ENCODE results near the gene ANTKMT. TPM values are rescaled to one million over a fixed set of nuclear protein-coding genes. Genes with fewer than 3 reads are reported as not detected.
"Not testable (repeated sequence)": the region's sequence is repeated elsewhere in the genome, so short reads cannot be mapped to it uniquely, and the experiment has no call there.

The ANTKMT gene
- total RNA-seq, 4 donors from 2014 or later, result 43.7 to 98.7 (median 78.6) TPM

- H3K27me3 ChIP-seq, result peaks cover 2 to 48% of the 10 kb centered on the region in 2 donors
- DNase-seq (ENCODE audit: low spot score in 2 of 2), result peak in 1 of 2 donors; percentile 55
- 12 to 14% methylated on average over 24 to 25 of the region's 25 CpGs for WGBS, 2 donors
These were observed 9.2 kb upstream of the ANTKMT start for GRCh38 chr16:711548-712320.

GRCh38 chr16:712740-713250 lies 8.2 kb upstream of the ANTKMT start:
- H3K4me3 ChIP-seq; DNase-seq (ENCODE audit: low spot score in 2 of 2); H3K9me3 ChIP-seq; H3K36me3 ChIP-seq; H3K27ac ChIP-seq: not testable (repeated sequence)
- H3K27me3 ChIP-seq, result peaks cover under 1 to 39% of the 10 kb centered on the region in 2 donors
- TF ChIP-seq CTCF (IDR thresholded peaks at IDR 0.05), result peak in 3 of 5 experiments; percentile 18 to 40 (median 31)
- H3K4me1 ChIP-seq, result peaks cover 0 to 55% (median 25%) of the 10 kb centered on the region in 4 donors
- WGBS, 2 donors, result 55 to 58% methylated on average over 13 of the region's 13 CpGs

More at GRCh38 chr16:711548-712320, 9.2 kb upstream of the ANTKMT start:
- Histone ChIP-seq H3K9me3 (no peaks in the 10 kb centered on the region), H3K4me3 (no peak overlapping the region), H3K36me3 (no peaks in the 10 kb centered on the region), H3K27ac (no peak overlapping the region), H3K4me1 (peaks cover 0 to 52% (median 19%) of the 10 kb centered on the region in 4 donors)
- TF ChIP-seq CTCF (IDR thresholded peaks at IDR 0.05) (peak; percentile 90 to 95 (median 94)), EP300 (IDR thresholded peaks at IDR 0.05) (no peak), POLR2A (IDR thresholded peaks at IDR 0.05) (no peak)

GRCh38 chr16:714079-714478 lies 6.9 kb upstream of the ANTKMT start:
- TF ChIP-seq CTCF (IDR thresholded peaks at IDR 0.05), result no peak
- TF ChIP-seq EP300 (IDR thresholded peaks at IDR 0.05), result no peak
- TF ChIP-seq POLR2A (IDR thresholded peaks at IDR 0.05), result no peak
- H3K4me3 ChIP-seq, result peak overlapping the region in 1 of 4 donors; percentile 89
- WGBS, 2 donors, result 53 to 71% methylated on average over 3 to 10 of the region's 11 CpGs

GRCh38 chr16:714558-715476 lies 6.1 kb upstream of the ANTKMT start, which contains the start of gene METRN:
METRN (plus strand) TSS chr16:715118; CDS start chr16:715290, 172 bp downstream.
- Histone ChIP-seq H3K36me3 (no peaks in the 10 kb centered on the region), H3K9me3 (no peaks in the 10 kb centered on the region), H3K27ac (peak within 1 kb of the TSS; percentile 30 to 88 (median 81)), H3K27me3 (peaks cover 0 to 18% of the 10 kb centered on the region in 2 donors), H3K4me3 (peak within 1 kb of the TSS; percentile 49 to 89 (median 66)), H3K4me1 (peaks cover 0 to 73% (median 37%) of the 10 kb centered on the region in 4 donors)
- TF ChIP-seq POLR2A (IDR thresholded peaks at IDR 0.05) (peak in 1 of 2 donors; percentile 46), CTCF (IDR thresholded peaks at IDR 0.05) (peak in 1 of 5 experiments; percentile 13), EP300 (IDR thresholded peaks at IDR 0.05) (peak in 1 of 2 donors; percentile 35)
- DNase-seq (ENCODE audit: low spot score in 2 of 2), result peak; percentile 88 to 90
- WGBS, 2 donors, result 2 to 8% methylated on average over 30 to 43 of the region's 108 CpGs

More at GRCh38 chr16:714079-714478, 6.9 kb upstream of the ANTKMT start:
- no peaks in the 10 kb centered on the region for H3K36me3 ChIP-seq
- peaks cover 0 to 26% of the 10 kb centered on the region in 2 donors for H3K27me3 ChIP-seq
- H3K9me3 ChIP-seq, result no peaks in the 10 kb centered on the region
- peak overlapping the region in 2 of 4 donors; percentile 58 to 63 for H3K27ac ChIP-seq
- DNase-seq (ENCODE audit: low spot score in 2 of 2), result no peak
- H3K4me1 ChIP-seq, result peaks cover 0 to 68% (median 33%) of the 10 kb centered on the region in 4 donors
